Measurements from ENCODE around the gene YIF1A.
"Not testable (repeated sequence)": the region's sequence is repeated elsewhere in the genome, so short reads cannot be mapped to it uniquely, and the experiment has no call there.

DNA sequence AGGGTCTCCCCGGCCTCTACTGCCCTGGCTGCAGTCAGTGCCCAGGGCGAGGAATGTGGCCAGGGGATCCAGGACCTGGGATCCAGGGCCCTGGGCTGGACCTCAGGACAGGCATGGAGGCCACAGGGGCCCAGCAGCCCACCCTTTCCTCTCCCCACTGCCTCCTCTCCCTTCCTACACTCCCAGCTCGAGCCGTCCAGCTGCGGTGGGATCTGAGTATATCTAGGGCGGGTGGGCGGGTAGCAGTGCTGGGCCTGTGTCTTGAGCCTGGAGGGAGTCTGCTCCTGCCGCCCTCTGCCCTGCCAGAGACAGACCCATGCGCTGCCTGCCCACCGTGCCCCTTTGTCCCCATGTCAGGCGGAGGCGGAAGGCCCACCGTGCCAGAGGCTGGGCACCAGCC lies 12.3 kb downstream of the YIF1A start:
- TF ChIP-seq CTCF, POLR2AphosphoS5, EP300, POLR2A (IDR thresholded peaks at IDR 0.05): not testable (repeated sequence)
